Mammary epithelial cell (primary cell): ENCODE results near the gene C9orf153.

Experiments
- CTCF ChIP-seq, 2 donors: IDR thresholded peaks in 1 of 2; conservative IDR thresholded peaks in 1 of 2; 2 replicates each; pipeline ENCODE4 v1.5.1; 2011 to 2012; ENCODE audit warnings: inconsistent platforms in 2 of 2, low read length in 2 of 2, mild to moderate bottlenecking in 2 of 2, control low read depth in 1 of 2, low read depth in 1 of 2; ENCODE audit not compliant: insufficient read depth in 1 of 2; ENCODE audit errors: extremely low read depth in 1 of 2
- EZH2 ChIP-seq: IDR thresholded peaks from 2 replicates; pipeline ENCODE4 v1.6.1; 2012; ENCODE audit warnings: low read length, inconsistent platforms, borderline replicate concordance

- TF ChIP-seq CTCF (conservative IDR thresholded peaks at IDR 0.05 in 1 of 2, IDR thresholded peaks at IDR 0.05 in 1 of 2; ENCODE audit: extremely low read depth in 1 of 2, insufficient read depth in 1 of 2, low read depth in 1 of 2, low read length in 2 of 2) (no peak), EZH2 (no peak)
Observed at GRCh38 chr9:86288499-86289198, 29.2 kb upstream of the C9orf153 start.
